ENCODE measurements around the gene C19orf25.
"Not testable (repeated sequence)": the region's sequence is repeated elsewhere in the genome, so short reads cannot be mapped to it uniquely, and the experiment has no call there.

Gene C19orf25

DNA sequence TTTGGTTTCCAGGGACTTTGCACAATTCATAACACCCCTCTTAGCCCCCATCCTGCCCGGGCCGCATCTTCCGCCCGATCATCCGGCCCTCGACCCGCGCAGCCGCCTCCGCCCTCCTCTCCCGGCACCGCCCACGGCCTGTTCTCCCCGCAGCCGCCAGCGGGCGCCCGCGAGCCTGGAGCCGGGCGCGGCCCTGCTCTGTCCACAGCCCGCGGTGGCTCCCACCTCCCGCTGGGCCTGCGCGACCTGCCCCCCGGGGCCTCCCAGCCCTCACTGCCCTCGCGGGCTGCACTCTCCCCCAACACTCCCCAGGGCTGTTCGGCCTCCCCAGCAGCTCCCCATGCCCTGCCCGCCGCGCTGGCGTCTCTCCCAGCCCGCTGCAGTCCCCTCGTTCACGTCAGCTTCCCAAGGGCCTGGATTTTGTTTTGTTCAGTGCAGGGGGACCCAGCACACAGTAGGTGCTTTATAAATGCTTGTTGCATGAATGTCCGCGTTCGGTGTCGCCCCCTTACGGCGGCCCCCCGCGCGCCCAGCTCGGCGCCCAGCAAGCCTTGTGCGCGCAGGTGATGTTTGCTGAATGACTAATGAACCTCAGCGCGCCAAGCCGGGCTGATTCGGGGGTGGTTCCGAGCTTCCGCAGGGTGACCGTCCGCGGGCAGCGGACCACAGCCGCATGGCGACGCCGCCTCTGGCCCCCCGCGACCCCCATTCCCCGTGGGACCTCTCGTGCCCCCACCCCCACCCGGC lies 33.7 kb downstream of the C19orf25 start:
- H3K36me3 ChIP-seq (ENCODE audit: control insufficient read depth, insufficient read depth, low read length), result peaks cover 19% of the 10 kb centered on the region
- peaks cover 16% of the 10 kb centered on the region; the same call in 1 of the 2 replicates for H3K27me3 ChIP-seq (ENCODE audit: control insufficient read depth, insufficient read depth, low read length)
- H3K4me3 ChIP-seq (ENCODE audit: low read length), result peak overlapping the region; percentile 46; the same call in 1 of the 2 replicates
- H3K9me3 ChIP-seq (ENCODE audit: control insufficient read depth, insufficient read depth, low read length), result no peaks in the 10 kb centered on the region
- no peak overlapping the region for H3K27ac ChIP-seq (ENCODE audit: low read length)
- WGBS (ENCODE audit: insufficient coverage, insufficient read length), result no CpG with 5 or more reads among the region's 70 CpGs
- H3K4me1 ChIP-seq (ENCODE audit: control insufficient read depth, insufficient read depth, low read length), result peaks cover 6% of the 10 kb centered on the region; the same call in 1 of the 2 replicates
- no peak for DNase-seq (ENCODE audit: low read depth, low spot score)

DNA sequence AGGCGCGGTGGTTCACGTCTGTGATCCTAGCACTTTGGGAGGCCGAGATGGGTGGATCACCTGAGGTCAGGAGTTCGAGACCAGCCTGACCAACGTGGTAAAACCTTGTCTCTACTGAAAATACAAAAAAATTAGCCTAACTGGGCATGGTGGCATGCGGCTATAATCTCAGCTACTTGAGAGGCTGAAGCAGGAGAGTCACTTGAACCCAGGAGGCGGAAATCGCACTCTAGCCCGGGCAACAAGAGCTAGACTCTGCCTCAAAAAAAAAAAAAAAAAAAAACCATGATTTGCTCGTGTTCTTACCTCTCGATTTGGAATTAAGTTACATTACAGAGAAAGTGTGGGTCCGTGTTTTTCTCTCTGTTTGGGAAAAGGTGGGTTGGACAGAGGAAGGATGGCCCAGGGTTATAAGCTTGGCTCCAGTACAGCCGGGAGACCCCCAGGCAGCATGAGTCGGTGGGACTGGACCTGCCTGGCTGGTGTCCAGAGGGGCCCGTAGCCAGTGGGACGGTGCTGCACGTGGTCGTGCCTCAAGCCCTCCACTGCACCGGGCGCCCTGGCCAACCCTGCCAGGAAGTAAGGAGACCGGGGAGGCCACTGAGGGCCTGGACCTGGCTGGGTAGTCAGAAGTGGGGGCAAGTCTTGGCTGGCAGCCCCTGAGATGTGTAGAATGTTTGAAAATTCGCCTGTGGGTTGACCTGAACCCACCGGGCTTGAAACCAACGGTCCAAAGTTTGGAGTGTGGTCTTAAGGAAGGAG lies 37.2 kb downstream of the C19orf25 start:
- Histone ChIP-seq H3K27me3 (ENCODE audit: control insufficient read depth, insufficient read depth, low read length) (peaks cover 2% of the 10 kb centered on the region; the same call in 1 of the 2 replicates), H3K9me3 (ENCODE audit: control insufficient read depth, insufficient read depth, low read length) (no peaks in the 10 kb centered on the region), H3K4me1 (ENCODE audit: control insufficient read depth, insufficient read depth, low read length) (peaks cover 5% of the 10 kb centered on the region), H3K4me3 (ENCODE audit: low read length) (no peak overlapping the region), H3K36me3 (ENCODE audit: control insufficient read depth, insufficient read depth, low read length) (peaks cover 29% of the 10 kb centered on the region), H3K27ac (ENCODE audit: low read length) (no peak overlapping the region)
- no peak for DNase-seq (ENCODE audit: low read depth, low spot score)
- WGBS (ENCODE audit: insufficient coverage, insufficient read length), result no CpG with 5 or more reads among the region's 25 CpGs

DNA sequence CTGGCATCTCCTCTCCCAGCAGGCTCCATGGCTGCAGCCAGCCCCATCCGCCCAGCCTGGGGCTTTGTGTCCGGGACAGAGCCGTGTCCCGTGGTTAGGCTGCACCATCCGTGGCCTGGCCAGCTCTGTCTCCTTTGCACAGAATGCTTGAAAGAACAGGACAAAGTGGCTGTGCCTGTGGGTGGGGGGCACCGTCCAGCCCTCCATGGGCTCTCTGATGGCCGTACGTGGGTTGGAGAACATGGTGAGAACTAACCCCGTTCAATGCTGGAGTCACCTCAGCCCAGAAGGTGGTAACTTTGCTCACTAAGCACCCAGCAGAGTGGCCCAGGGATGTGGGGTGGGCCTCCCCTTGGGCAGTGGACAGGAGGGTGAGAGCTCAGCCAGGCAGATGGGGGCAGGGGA lies 38.0 kb downstream of the C19orf25 start:
- Histone ChIP-seq H3K4me3 (ENCODE audit: low read length) (no peak overlapping the region), H3K27me3 (ENCODE audit: control insufficient read depth, insufficient read depth, low read length) (no peaks in the 10 kb centered on the region), H3K4me1 (ENCODE audit: control insufficient read depth, insufficient read depth, low read length) (peaks cover 5% of the 10 kb centered on the region), H3K27ac (ENCODE audit: low read length) (no peak overlapping the region), H3K36me3 (ENCODE audit: control insufficient read depth, insufficient read depth, low read length) (peaks cover 29% of the 10 kb centered on the region), H3K9me3 (ENCODE audit: control insufficient read depth, insufficient read depth, low read length) (no peaks in the 10 kb centered on the region)
- no CpG with 5 or more reads among the region's 9 CpGs for WGBS (ENCODE audit: insufficient coverage, insufficient read length)
- no peak for DNase-seq (ENCODE audit: low read depth, low spot score)

DNA sequence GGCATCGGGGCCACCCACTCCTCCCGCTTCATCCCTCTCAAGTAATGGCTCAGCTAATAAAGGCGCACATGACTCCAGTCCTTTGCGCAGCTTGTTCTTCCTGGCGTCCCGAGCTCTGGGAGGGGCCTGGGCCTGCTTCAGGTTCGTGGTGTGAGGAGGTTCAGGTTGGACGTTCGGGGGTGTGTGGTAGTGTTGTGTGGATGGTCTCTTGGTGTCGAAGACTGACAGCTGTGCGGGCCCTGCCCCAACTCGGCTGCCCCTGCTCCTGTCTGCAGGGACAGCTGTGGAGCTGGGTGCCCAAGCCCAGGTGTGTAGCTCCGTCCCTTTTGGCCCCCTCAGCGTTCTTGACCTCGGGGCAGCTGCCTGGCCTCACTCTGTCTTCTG lies 38.6 kb downstream of the C19orf25 start:
- no peak overlapping the region for H3K27ac ChIP-seq (ENCODE audit: low read length)
- H3K9me3 ChIP-seq (ENCODE audit: control insufficient read depth, insufficient read depth, low read length), result no peaks in the 10 kb centered on the region
- H3K4me1 ChIP-seq (ENCODE audit: control insufficient read depth, insufficient read depth, low read length), result peaks cover 5% of the 10 kb centered on the region
- H3K36me3 ChIP-seq (ENCODE audit: control insufficient read depth, insufficient read depth, low read length), result peaks cover 31% of the 10 kb centered on the region
- H3K4me3 ChIP-seq (ENCODE audit: low read length), result no peak overlapping the region
- no peak for DNase-seq (ENCODE audit: low read depth, low spot score)
- no CpG with 5 or more reads among the region's 15 CpGs for WGBS (ENCODE audit: insufficient coverage, insufficient read length)
- H3K27me3 ChIP-seq (ENCODE audit: control insufficient read depth, insufficient read depth, low read length), result no peaks in the 10 kb centered on the region

DNA sequence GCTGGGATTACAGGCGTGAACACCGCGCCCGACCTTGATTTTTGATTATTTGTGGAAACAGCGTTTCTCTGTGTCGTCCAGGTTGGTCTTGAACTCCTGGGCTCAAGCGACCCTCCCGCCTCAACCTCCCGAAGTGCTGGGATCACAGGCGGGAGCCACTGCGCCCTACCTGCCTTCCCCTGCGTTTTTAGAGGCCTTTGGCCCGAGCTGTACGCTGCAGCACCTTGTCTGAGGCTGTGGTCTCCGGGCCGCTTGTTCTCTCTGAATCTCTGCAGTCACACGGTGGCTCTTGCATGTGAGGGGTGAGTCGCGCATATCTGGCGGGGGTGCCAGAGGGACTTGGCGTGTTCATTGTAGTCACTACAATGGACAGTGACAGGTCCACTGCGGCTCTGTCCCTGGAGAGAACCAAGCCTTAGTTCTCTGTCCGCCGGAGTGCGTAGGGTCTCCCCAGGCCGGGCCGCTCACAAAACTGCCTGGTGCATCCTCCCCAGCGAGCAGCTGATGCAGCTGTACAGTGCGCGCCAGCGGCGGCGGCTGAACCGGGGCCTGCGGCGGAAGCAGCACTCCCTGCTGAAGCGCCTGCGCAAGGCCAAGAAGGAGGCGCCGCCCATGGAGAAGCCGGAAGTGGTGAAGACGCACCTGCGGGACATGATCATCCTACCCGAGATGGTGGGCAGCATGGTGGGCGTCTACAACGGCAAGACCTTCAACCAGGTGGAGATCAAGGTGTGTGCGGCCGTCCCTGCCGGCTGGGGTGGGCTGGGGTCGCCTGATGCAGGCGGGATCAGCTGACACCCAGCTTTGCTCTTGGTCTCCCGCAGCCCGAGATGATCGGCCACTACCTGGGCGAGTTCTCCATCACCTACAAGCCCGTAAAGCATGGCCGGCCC lies 39.2 kb downstream of the C19orf25 start:
- WGBS (ENCODE audit: insufficient coverage, insufficient read length), result no CpG with 5 or more reads among the region's 57 CpGs
- H3K9me3 ChIP-seq (ENCODE audit: control insufficient read depth, insufficient read depth, low read length); H3K4me1 ChIP-seq (ENCODE audit: control insufficient read depth, insufficient read depth, low read length); H3K27me3 ChIP-seq (ENCODE audit: control insufficient read depth, insufficient read depth, low read length); DNase-seq (ENCODE audit: low read depth, low spot score); H3K27ac ChIP-seq (ENCODE audit: low read length): not testable (repeated sequence)
- peak overlapping the region; percentile 96; the same call in 1 of the 2 replicates for H3K4me3 ChIP-seq (ENCODE audit: low read length)
- H3K36me3 ChIP-seq (ENCODE audit: control insufficient read depth, insufficient read depth, low read length), result peaks cover 32% of the 10 kb centered on the region

DNA sequence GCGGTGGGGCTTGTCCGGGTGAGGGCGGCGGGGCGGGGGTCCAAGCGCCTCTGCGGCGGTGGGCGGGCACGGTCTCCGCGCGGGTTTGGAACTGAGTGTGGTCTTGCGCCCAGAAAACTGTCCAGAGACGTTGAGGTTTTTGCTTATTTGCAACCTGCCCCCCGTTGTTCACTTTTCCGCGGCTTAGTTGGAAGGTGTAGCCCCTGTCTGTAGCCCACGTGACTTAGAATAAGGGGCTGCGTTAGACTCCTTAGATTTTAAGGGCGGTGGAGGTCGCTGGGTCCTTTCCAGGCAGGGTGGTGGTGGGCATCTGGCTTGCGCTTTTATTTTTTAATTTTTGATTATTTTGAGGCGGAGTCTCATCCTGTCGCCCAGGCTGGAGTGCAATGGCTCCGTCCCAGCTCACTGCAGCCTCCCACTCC lies 40.1 kb downstream of the C19orf25 start:
- no peaks in the 10 kb centered on the region for H3K9me3 ChIP-seq (ENCODE audit: control insufficient read depth, insufficient read depth, low read length)
- no peaks in the 10 kb centered on the region for H3K27me3 ChIP-seq (ENCODE audit: control insufficient read depth, insufficient read depth, low read length)
- H3K27ac ChIP-seq (ENCODE audit: low read length), result no peak overlapping the region
- peaks cover 41% of the 10 kb centered on the region for H3K36me3 ChIP-seq (ENCODE audit: control insufficient read depth, insufficient read depth, low read length)
- peak overlapping the region; percentile 96 for H3K4me3 ChIP-seq (ENCODE audit: low read length)
- no peak for DNase-seq (ENCODE audit: low read depth, low spot score)
- H3K4me1 ChIP-seq (ENCODE audit: control insufficient read depth, insufficient read depth, low read length), result peaks cover 5% of the 10 kb centered on the region
- WGBS (ENCODE audit: insufficient coverage, insufficient read length), result no CpG with 5 or more reads among the region's 26 CpGs

DNA sequence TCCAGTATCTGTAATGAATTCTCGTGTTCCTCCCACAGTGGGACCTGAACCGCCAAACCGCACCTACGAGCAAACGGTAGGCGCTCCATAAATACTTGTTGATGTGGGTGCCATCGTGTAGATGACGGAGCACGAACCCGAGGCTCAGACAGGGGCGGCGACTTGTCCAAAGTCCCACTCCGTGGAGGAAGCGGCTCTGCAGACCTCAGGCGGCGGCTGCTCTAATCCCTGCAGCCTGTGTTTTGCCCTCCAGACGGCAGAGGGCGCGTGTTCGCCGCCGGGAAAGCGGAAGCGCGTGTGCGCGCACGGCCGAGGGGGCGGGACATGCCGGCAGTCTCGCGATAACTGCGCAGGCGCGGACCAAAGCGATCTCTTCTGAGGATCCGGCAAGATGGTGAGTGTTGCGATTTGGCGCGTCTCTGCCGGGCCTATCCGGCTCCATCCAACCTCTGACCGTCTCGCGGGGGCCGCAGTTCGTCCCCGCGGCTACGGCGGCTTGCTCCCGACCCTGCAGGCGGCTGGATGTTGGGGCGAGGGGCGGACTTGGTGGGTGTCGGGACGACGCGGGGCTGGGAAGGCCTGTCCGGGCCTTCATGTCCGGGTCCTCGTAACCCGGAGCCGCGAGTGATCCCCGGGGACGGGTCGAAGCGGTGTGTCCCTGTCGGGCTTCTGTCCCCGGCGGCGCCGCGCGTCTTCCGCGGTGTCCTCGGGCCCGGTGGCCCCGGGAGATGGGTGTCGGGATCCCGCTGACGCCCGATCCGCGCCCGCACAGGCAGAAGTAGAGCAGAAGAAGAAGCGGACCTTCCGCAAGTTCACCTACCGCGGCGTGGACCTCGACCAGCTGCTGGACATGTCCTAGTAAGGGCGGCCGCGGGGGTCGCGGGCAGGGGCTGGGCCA lies 40.7 kb downstream of the C19orf25 start, which contains the start of gene RPS15:
Gene RPS15, plus strand, starts transcription at position 362 of the 898 bp plus-strand sequence. Its CDS starts 30 bp downstream, at position 392.
- WGBS (ENCODE audit: insufficient coverage, insufficient read length), result no CpG with 5 or more reads among the region's 100 CpGs
- H3K27me3 ChIP-seq (ENCODE audit: control insufficient read depth, insufficient read depth, low read length), result no peaks in the 10 kb centered on the region
- H3K4me1 ChIP-seq (ENCODE audit: control insufficient read depth, insufficient read depth, low read length), result peaks cover 5% of the 10 kb centered on the region

DNA sequence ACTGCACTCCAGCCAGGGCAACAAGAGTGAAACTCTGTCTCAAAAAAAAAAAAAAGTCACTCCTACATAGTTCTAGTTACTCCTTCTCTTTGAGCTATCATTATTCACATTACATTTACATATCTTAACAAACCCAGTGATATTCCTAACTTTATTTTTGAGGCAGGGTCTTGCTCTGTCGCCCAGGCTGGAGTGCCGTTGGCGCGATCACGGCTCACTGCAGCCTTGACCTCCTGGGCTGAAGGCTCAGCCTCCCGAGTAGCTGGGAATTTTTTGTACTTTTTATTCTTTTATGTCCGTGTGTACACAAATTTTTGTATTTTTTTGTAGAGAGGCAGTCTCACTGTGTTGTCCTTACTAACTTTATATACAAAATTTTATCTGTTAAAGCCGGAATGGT lies 41.4 kb downstream of the C19orf25 start:
- no peaks in the 10 kb centered on the region for H3K9me3 ChIP-seq (ENCODE audit: control insufficient read depth, insufficient read depth, low read length)
- H3K27me3 ChIP-seq (ENCODE audit: control insufficient read depth, insufficient read depth, low read length), result no peaks in the 10 kb centered on the region
- no peak overlapping the region for H3K4me3 ChIP-seq (ENCODE audit: low read length)
- no peak for DNase-seq (ENCODE audit: low read depth, low spot score)
- WGBS (ENCODE audit: insufficient coverage, insufficient read length), result no CpG with 5 or more reads among the region's 8 CpGs
- H3K4me1 ChIP-seq (ENCODE audit: control insufficient read depth, insufficient read depth, low read length), result peaks cover 5% of the 10 kb centered on the region
- no peak overlapping the region for H3K27ac ChIP-seq (ENCODE audit: low read length)
- peaks cover 54% of the 10 kb centered on the region for H3K36me3 ChIP-seq (ENCODE audit: control insufficient read depth, insufficient read depth, low read length)

More for the DNA sequence above, 40.7 kb downstream of the C19orf25 start, which contains the start of gene RPS15:
- Histone ChIP-seq H3K36me3 (ENCODE audit: control insufficient read depth, insufficient read depth, low read length) (peaks cover 47% of the 10 kb centered on the region), H3K9me3 (ENCODE audit: control insufficient read depth, insufficient read depth, low read length) (no peaks in the 10 kb centered on the region), H3K27ac (ENCODE audit: low read length) (no peak within 1 kb of the TSS), H3K4me3 (ENCODE audit: low read length) (peak within 1 kb of the TSS; percentile 96)
- peak; percentile 87 for DNase-seq (ENCODE audit: low read depth, low spot score)

DNA sequence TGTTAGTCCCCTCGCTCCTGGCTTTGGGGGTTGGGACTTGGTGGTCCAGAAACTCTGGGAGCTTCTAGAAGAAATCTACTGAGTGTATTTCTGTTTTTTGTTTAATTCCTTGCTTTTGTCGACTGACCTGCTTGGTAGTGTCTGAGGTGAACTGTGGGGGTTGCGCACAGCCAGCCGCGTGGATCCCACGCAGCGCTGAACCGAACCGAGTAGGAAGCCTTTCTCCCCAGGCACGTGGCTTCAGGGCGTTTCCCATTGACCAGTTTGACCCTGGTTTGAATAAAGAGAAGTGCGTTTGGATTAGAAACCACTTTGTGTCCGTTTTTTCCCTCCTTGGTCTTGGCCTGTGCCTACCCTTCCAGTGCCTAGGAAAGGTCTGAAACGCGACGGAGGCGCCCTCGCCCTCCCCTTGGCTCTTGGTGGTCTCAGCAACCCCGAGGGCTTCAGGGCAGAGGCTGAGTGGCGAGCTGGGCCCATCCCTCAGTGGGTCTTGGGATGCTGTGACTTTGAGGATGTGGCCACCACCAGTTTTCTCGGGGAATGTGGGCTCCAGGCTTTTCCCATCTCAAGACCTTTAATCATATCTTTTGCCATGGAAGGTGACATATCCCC lies 43.5 kb downstream of the C19orf25 start:
- peaks cover 5% of the 10 kb centered on the region for H3K4me1 ChIP-seq (ENCODE audit: control insufficient read depth, insufficient read depth, low read length)

More for the DNA sequence above, 43.5 kb downstream of the C19orf25 start:
- no peak for DNase-seq (ENCODE audit: low read depth, low spot score)
- peaks cover 47% of the 10 kb centered on the region for H3K36me3 ChIP-seq (ENCODE audit: control insufficient read depth, insufficient read depth, low read length)
- no CpG with 5 or more reads among the region's 21 CpGs for WGBS (ENCODE audit: insufficient coverage, insufficient read length)
- H3K27ac ChIP-seq (ENCODE audit: low read length), result no peak overlapping the region
- H3K9me3 ChIP-seq (ENCODE audit: control insufficient read depth, insufficient read depth, low read length), result no peaks in the 10 kb centered on the region
- H3K4me3 ChIP-seq (ENCODE audit: low read length), result no peak overlapping the region
- no peaks in the 10 kb centered on the region for H3K27me3 ChIP-seq (ENCODE audit: control insufficient read depth, insufficient read depth, low read length)

Measured in iPS DF 6.9 (cell line).